ENCODE results near the gene MARCHF7. TPM values are rescaled to one million over a fixed set of nuclear protein-coding genes. Genes with fewer than 3 reads are reported as not detected.
"Not testable (repeated sequence)": the region's sequence is repeated elsewhere in the genome, so short reads cannot be mapped to it uniquely, and the experiment has no call there.

Gene MARCHF7
- polyA plus RNA-seq, 1 donor from 2014 or later = 141 TPM

DNA sequence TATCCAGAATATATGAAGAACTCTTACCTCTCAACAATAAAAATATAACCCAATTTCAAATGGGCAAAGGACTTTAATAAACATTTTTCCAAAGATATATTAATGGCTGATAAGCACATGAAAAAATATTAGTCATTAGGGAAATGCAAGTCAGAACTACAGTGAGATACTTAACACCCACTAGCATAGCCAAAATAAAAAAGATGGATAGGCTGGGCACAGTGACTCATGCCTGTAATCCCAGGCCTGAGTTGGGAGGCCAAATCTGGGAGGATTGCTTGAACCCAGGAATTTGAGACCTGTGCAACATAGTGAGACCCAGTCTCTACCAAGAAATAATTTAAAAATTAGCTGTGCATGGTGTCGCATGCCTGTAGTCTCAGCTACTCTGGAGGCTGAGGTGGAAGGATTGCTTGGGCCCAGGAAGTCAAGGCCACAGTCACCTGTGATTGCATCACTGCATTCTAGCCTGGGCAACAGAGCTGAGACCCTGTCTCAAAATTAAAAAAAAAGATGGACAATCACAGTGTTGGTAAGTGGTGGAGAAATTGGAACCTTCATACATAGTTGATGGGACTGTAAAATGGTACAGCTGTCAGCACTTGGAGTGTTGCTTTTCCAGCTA is 25.1 kb downstream of the MARCHF7 start:
- Mint-ChIP-seq H3K4me3 (no peak overlapping the region), H3K36me3 (peaks cover 13% of the 10 kb centered on the region), H3K27me3 (no peaks in the 10 kb centered on the region), H3K4me1 (peaks cover 6 to 12% (median 11%) of the 10 kb centered on the region in 3 donors), H3K9me3 (peaks cover 0 to 1% (median 0%) of the 10 kb centered on the region in 3 donors), H3K27ac (peak overlapping the region in 1 of 3 donors; percentile 83)

- Mint-ChIP-seq H3K4me3 (no peak overlapping the region), H3K27me3 (no peaks in the 10 kb centered on the region), H3K27ac (peak overlapping the region in 2 of 3 donors; percentile 31 to 83), H3K9me3 (peaks cover 0 to 1% (median 0%) of the 10 kb centered on the region in 3 donors), H3K36me3 (peaks cover 13% of the 10 kb centered on the region), H3K4me1 (peaks cover 6 to 12% (median 12%) of the 10 kb centered on the region in 3 donors)
These were observed 25.6 kb downstream of the MARCHF7 start for GRCh38 chr2:159737917-159738296.

DNA sequence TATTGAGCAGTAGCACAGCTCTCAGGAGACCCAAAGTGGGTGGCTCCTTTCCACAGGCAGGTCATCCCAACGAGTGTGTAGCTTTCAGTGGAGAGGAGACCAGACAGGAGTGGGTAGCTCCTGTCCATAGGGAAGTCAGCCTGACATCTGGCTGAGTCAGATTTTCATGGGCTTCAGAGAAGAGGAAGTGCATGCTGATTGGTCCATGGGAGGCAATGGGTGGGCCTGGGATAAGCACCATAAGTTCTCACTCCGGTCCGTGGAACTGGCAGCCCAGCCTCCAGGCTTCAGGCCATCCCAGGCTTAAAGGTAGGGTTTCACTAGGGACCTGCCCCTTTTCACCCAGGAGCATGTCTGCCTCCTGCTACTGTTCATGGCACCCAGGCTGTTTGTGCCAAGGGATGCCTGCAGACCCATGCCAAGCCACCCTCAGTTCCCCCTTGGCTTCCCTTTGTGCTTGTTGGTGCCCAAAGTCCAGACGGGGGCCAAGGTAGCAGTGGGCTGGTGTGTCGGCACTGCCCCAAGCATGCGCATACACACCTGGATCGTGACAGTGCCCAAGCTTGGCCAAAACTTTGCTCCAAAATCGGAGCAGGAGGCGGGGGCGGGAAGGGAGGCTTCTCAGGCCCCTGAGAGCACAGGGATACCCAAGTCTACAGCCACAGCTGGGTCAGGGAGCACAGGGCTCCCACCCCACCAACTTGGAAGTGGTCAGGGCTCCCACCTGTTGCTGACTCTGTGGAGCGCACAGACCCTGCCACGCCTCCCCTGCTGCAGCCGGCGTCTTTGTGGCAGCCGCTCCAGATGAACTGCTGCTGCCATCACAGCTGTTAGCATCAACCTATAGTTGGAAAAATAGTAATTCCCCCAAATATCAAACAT is 26.4 kb downstream of the MARCHF7 start:
- Mint-ChIP-seq H3K4me1 (peaks cover 6 to 15% (median 10%) of the 10 kb centered on the region in 3 donors), H3K27ac (peak overlapping the region in 1 of 3 donors; percentile 83), H3K27me3 (no peaks in the 10 kb centered on the region), H3K4me3 (no peak overlapping the region), H3K9me3 (peaks cover 0 to 1% (median 0%) of the 10 kb centered on the region in 3 donors), H3K36me3 (peaks cover 15% of the 10 kb centered on the region)

GRCh38 chr2:159742846-159743245 is 30.5 kb downstream of the MARCHF7 start:
- Mint-ChIP-seq H3K36me3 (peaks cover 9% of the 10 kb centered on the region), H3K27ac (peak overlapping the region in 1 of 3 donors; percentile 24), H3K9me3 (no peaks in the 10 kb centered on the region), H3K4me1 (peaks cover 2 to 15% (median 6%) of the 10 kb centered on the region in 3 donors), H3K27me3 (no peaks in the 10 kb centered on the region), H3K4me3 (no peak overlapping the region)

DNA sequence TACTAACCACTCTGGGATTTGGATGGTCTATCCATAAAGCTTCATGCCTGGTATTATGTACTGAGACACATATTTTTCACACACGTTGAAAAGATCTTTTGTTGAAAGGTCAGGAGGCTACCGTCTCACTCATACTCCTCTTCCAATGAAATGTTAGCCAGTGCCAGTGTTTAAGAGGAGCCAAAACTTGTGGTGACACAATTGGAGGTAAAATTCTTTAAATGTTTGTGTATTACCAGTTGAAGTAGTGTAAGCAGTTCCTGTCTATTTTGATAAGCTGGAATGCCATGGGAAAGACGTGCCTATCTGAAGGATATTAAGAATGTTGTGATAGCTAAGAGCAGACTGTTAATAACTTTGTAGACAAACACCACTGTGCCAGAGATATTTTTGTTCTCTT is 32.1 kb downstream of the MARCHF7 start:
- peaks cover under 1 to 11% (median 6%) of the 10 kb centered on the region in 3 donors for H3K4me1 Mint-ChIP-seq
- peaks cover 10% of the 10 kb centered on the region for H3K36me3 Mint-ChIP-seq
- H3K4me3 Mint-ChIP-seq = no peak overlapping the region

DNA sequence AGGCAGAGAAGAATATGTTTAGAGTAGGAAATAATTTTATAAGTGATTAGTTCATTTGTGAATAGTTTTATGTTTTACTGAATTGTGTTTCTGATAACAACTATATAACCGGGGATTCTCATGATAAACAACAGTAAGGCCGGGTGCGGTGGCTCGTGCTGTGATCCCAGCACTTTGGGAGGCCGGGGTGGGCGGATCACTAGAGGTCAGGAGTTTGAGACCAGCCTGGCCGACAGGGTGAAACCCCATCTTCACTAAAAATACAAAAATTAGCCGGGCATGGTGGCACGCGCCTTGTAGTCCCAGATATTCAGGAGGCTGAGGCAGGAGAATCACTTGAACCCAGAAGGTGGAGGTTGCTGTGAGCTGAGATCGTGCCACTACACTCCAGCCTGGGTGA is 32.9 kb downstream of the MARCHF7 start:
- not testable (repeated sequence) for H3K4me3 Mint-ChIP-seq, H3K9me3 Mint-ChIP-seq, H3K27me3 Mint-ChIP-seq, H3K27ac Mint-ChIP-seq, H3K4me1 Mint-ChIP-seq
- peaks cover 10% of the 10 kb centered on the region for H3K36me3 Mint-ChIP-seq

More for the DNA sequence above, 32.1 kb downstream of the MARCHF7 start:
- Mint-ChIP-seq H3K27ac (no peak overlapping the region), H3K27me3 (no peaks in the 10 kb centered on the region), H3K9me3 (no peaks in the 10 kb centered on the region)

DNA sequence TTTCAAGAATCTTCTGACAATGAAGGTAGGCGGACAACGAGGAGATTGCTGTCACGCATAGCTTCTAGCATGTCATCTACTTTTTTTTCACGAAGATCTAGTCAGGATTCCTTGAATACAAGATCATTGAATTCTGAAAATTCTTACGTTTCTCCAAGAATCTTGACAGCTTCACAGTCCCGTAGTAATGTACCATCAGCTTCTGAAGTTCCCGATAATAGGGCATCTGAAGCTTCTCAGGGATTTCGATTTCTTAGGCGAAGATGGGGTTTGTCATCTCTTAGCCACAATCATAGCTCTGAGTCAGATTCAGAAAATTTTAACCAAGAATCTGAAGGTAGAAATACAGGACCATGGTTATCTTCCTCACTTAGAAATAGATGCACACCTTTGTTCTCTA is 35.8 kb downstream of the MARCHF7 start:
- Mint-ChIP-seq H3K27me3 (no peaks in the 10 kb centered on the region), H3K27ac (no peak overlapping the region), H3K4me1 (peaks cover 0 to 10% (median 0%) of the 10 kb centered on the region in 3 donors), H3K36me3 (peaks cover 10% of the 10 kb centered on the region), H3K9me3 (no peaks in the 10 kb centered on the region), H3K4me3 (no peak overlapping the region)

DNA sequence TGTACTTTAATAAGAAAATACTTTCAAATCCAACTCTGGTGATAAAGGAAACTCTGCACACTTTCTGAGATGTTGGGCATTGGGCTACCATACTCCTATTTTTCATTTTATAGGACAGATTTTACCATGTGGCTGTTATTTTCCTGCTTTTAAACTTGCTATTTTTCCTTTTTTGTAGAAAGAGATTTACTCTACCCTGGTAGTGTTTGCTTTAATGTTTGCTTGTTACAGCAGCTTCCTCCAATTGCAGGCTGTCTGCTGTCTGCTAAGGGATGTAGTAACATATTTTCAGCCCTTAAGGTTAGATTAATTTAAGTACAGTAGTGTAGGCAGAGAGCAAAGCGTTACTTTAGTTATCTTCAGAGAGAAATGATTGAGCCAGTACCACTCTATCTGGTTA is 38.6 kb downstream of the MARCHF7 start:
- H3K36me3 Mint-ChIP-seq = peaks cover 4% of the 10 kb centered on the region
- peaks cover 0 to 9% (median 0%) of the 10 kb centered on the region in 3 donors for H3K4me1 Mint-ChIP-seq
- peak overlapping the region in 1 of 3 donors; percentile 1 for H3K27ac Mint-ChIP-seq

DNA sequence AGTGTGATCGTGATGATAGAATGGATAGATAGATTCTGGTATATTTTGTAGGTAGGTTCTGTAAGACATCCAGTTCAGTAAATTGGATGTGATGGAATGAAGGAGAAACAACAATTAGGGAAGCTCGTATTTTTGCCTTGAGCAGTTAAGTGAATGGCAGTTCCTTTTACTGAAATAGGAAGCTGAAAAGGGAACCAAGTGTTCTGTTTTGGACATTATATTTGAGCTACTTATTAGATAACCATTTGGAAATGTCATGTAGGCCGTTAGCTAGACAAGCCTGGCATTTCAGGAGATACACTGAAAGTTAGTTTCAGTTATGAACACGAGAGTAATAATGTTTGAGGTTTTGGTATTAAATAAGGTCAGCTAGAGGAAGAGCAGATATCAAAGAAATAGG is 41.5 kb downstream of the MARCHF7 start:
- Mint-ChIP-seq H3K4me1 (peaks cover 0 to 9% (median 0%) of the 10 kb centered on the region in 3 donors), H3K36me3 (no peaks in the 10 kb centered on the region)

More for the DNA sequence above, 38.6 kb downstream of the MARCHF7 start:
- Mint-ChIP-seq H3K4me3 (no peak overlapping the region), H3K27me3 (no peaks in the 10 kb centered on the region), H3K9me3 (no peaks in the 10 kb centered on the region)

GRCh38 chr2:159755014-159755413 is 42.7 kb downstream of the MARCHF7 start:
- H3K27me3 Mint-ChIP-seq = no peaks in the 10 kb centered on the region
- peaks cover 0 to 2% (median 0%) of the 10 kb centered on the region in 3 donors for H3K9me3 Mint-ChIP-seq
- H3K36me3 Mint-ChIP-seq = peaks cover 3% of the 10 kb centered on the region
- no peak overlapping the region for H3K27ac Mint-ChIP-seq
- no peak overlapping the region for H3K4me3 Mint-ChIP-seq
- peaks cover 0 to 9% (median 0%) of the 10 kb centered on the region in 3 donors for H3K4me1 Mint-ChIP-seq

More for the DNA sequence above, 41.5 kb downstream of the MARCHF7 start:
- Mint-ChIP-seq H3K27me3 (no peaks in the 10 kb centered on the region), H3K9me3 (peaks cover 0 to 2% (median 0%) of the 10 kb centered on the region in 3 donors), H3K4me3 (no peak overlapping the region), H3K27ac (no peak overlapping the region)

DNA sequence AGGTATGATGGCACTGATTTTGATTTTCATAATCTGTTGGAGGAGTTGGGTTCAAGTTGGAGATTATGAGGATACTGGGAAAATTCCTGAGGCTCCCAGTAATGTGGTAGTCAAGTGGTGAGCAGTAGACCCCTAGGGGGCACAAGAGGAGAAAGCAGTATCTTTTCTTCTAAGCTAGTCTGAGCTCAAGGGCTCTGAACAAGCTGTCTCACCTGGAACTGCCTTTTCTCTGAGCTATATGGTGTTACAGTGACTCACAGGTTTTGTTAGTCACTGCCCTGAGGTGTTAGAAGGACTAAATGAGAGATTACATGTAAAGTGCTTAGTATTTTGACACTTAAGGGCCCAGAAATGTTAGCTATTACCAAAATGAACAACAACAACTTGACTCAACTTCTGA is 43.5 kb downstream of the MARCHF7 start:
- peaks cover 0 to 9% (median 0%) of the 10 kb centered on the region in 3 donors for H3K4me1 Mint-ChIP-seq
- peaks cover 0 to 2% (median 0%) of the 10 kb centered on the region in 3 donors for H3K9me3 Mint-ChIP-seq
- no peaks in the 10 kb centered on the region for H3K27me3 Mint-ChIP-seq
- no peak overlapping the region for H3K27ac Mint-ChIP-seq
- no peak overlapping the region for H3K4me3 Mint-ChIP-seq
- H3K36me3 Mint-ChIP-seq = peaks cover 3% of the 10 kb centered on the region

- Mint-ChIP-seq H3K4me1 (no peaks in the 10 kb centered on the region), H3K36me3 (peaks cover 7% of the 10 kb centered on the region), H3K27ac (peak overlapping the region in 1 of 3 donors; percentile 21), H3K9me3 (peaks cover 0 to 2% (median 0%) of the 10 kb centered on the region in 3 donors), H3K27me3 (no peaks in the 10 kb centered on the region), H3K4me3 (no peak overlapping the region)
These were observed 45.9 kb downstream of the MARCHF7 start for GRCh38 chr2:159758239-159758638.

- Mint-ChIP-seq H3K4me3 (no peak overlapping the region), H3K36me3 (peaks cover 7% of the 10 kb centered on the region), H3K27me3 (no peaks in the 10 kb centered on the region)
These were observed 46.4 kb downstream of the MARCHF7 start for GRCh38 chr2:159758686-159759085.

GRCh38 chr2:159759577-159759976 is 47.3 kb downstream of the MARCHF7 start:
- Mint-ChIP-seq H3K27ac (peak overlapping the region in 2 of 3 donors; percentile 46 to 69), H3K9me3 (peaks cover 0 to 2% (median 0%) of the 10 kb centered on the region in 3 donors), H3K27me3 (no peaks in the 10 kb centered on the region), H3K4me3 (no peak overlapping the region), H3K4me1 (no peaks in the 10 kb centered on the region), H3K36me3 (peaks cover 8% of the 10 kb centered on the region)

More at GRCh38 chr2:159758686-159759085, 46.4 kb downstream of the MARCHF7 start:
- no peaks in the 10 kb centered on the region for H3K4me1 Mint-ChIP-seq
- peaks cover 0 to 2% (median 0%) of the 10 kb centered on the region in 3 donors for H3K9me3 Mint-ChIP-seq
- H3K27ac Mint-ChIP-seq = peak overlapping the region in 1 of 3 donors; percentile 21

GRCh38 chr2:159760326-159760725 is 48.0 kb downstream of the MARCHF7 start:
- Mint-ChIP-seq H3K27me3 (no peaks in the 10 kb centered on the region), H3K36me3 (peaks cover 8% of the 10 kb centered on the region), H3K4me1 (peaks cover 0 to under 1% (median 0%) of the 10 kb centered on the region in 3 donors), H3K9me3 (peaks cover 0 to 2% (median 0%) of the 10 kb centered on the region in 3 donors), H3K27ac (peak overlapping the region in 1 of 3 donors; percentile 69), H3K4me3 (no peak overlapping the region)
